ENCODE data around the gene SCARB1.

DNA sequence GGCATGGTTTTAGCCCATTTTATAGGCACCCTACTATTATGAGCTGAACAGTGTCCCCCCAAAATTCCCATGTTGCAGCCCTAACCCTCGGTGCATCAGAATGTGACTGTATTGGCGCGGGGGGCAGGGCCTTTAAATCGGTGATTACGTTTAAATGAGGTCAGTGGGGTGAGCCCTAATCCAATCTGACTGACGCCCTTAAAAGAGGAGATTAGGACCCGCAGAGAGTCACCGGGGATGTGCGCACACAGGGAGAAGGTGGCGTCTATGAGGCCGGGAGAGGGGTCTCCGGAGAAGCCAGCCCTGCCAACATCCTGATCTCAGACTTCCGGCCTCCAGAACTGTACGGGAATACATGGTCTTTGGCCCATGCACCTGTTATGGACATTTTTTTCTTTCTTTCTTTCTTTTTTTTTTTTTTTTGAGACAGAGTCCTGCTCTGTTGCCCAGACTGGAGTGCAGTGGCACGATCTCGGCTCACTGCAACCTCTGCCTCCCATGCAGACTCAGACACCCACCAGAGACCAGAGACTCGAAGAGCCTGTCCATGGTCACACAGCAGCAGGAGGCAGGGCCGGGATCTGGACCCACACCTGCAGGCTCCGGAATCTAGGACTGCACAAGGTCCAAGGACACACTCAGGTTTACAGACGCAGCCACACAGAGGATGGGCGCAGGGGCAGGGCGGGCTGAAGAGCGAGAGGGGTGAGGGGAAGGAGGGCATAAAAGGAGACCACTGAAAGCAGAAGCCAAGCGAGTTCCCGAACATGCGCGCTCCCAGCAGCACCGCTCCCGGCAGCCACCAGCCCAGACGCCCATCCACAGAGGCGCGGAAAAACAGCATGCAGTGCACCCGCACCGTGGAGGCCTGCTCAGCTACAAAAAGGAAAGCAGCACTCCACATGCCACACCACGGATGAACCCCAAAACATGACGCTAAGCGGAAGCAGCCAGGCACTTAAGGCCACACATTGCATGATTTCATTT lies 19.0 kb downstream of the SCARB1 start:
- TF ChIP-seq NFATC3 (IDR thresholded peaks at IDR 0.05) (no peak), POLR2AphosphoS5 (IDR thresholded peaks at IDR 0.05; ENCODE audit: control insufficient read depth, insufficient read depth, low read depth, low read length) (no peak), POLR2A (conservative IDR thresholded peaks at IDR 0.05) (no peak), HDAC2 (IDR thresholded peaks at IDR 0.05) (no peak), SMAD1 (IDR thresholded peaks at IDR 0.05; ENCODE audit: low read depth, low read length, partially characterized antibody) (no peak), TCF7L2 (IDR thresholded peaks at IDR 0.05; ENCODE audit: low read depth, low read length) (no peak), ETV5 (CRISPR knock-in tag; IDR thresholded peaks at IDR 0.05; ENCODE audit: low read depth) (no peak), BRCA1 (IDR thresholded peaks at IDR 0.05) (no peak), BRCA1 (CRISPR knock-in tag; IDR thresholded peaks at IDR 0.05) (no peak), KAT2B (IDR thresholded peaks at IDR 0.05; ENCODE audit: low read depth, low read length) (no peak), XRCC5 (IDR thresholded peaks at IDR 0.05; ENCODE audit: low read depth, low read length) (no peak), ZNF263 (CRISPR knock-in tag; IDR thresholded peaks at IDR 0.05; ENCODE audit: borderline replicate concordance) (no peak), TAF1 (IDR thresholded peaks at IDR 0.05; ENCODE audit: control insufficient read depth, extremely low read depth, insufficient read depth, low read length, severe bottlenecking) (no peak)
- TF ChIP-seq, protein P1, sequence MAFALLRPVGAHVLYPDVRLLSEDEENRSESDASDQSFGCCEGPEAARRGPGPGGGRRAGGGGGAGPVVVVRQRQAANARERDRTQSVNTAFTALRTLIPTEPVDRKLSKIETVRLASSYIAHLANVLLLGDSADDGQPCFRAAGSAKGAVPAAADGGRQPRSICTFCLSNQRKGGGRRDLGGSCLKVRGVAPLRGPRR (CRISPR knock-in tag; IDR thresholded peaks at IDR 0.05), result no peak
- TF ChIP-seq, protein P2, sequence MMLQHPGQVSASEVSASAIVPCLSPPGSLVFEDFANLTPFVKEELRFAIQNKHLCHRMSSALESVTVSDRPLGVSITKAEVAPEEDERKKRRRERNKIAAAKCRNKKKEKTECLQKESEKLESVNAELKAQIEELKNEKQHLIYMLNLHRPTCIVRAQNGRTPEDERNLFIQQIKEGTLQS (IDR thresholded peaks at IDR 0.05), result no peak
- TF ChIP-seq, protein P2 (CRISPR knock-in tag; conservative IDR thresholded peaks at IDR 0.05), result no peak
